HL-60 (cell line): Measurements from ENCODE around the gene SNX2.

ENCODE experiments used
- DNase-seq, 2 experiments: peaks; one replicate each; pipeline ENCODE4 v3.0.0-alpha.2; 2010 to 2020; ENCODE audit warnings: low read depth in 1 of 2, low spot score in 1 of 2
- H3K27ac ChIP-seq: fragments of 250-450 bp; sonication (Bioruptor Pico); replicated peaks from 2 replicates; pipeline ENCODE4 v1.5.1; 2020; ENCODE audit warnings: mild to moderate bottlenecking, moderate library complexity
- H3K27me3 ChIP-seq: fragments of 250-450 bp; sonication (Bioruptor Pico); 2 replicates; pipeline ENCODE4 v1.5.1; 2021; ENCODE audit warnings: mild to moderate bottlenecking, moderate library complexity; ENCODE audit not compliant: insufficient read depth, poor library complexity, severe bottlenecking
- H3K4me3 ChIP-seq: replicated peaks from 2 replicates; pipeline ENCODE4 v1.5.1; 2011; ENCODE audit warnings: mild to moderate bottlenecking, control low read depth, low read length; ENCODE audit not compliant: insufficient read depth
- GABPA ChIP-seq: IDR thresholded peaks from 2 replicates; pipeline ENCODE4 v1.6.1; 2012; ENCODE audit warnings: low read depth
- POLR2AphosphoS5 ChIP-seq: IDR thresholded peaks from 2 replicates; pipeline ENCODE4 v1.6.1; 2012; ENCODE audit warnings: low read depth
- SPI1 ChIP-seq: IDR thresholded peaks from 2 replicates; pipeline ENCODE4 v1.6.1; 2012; ENCODE audit warnings: low read depth, mild to moderate bottlenecking, borderline replicate concordance
- TF ChIP-seq, protein P1 (sequence below): IDR thresholded peaks from one replicate; pipeline ENCODE4 v1.5.1; 2011; ENCODE audit warnings: low read length, control low read depth, inconsistent platforms; ENCODE audit not compliant: insufficient read depth
- TF ChIP-seq, protein P2 (sequence below): IDR thresholded peaks from 2 replicates; pipeline ENCODE4 v1.6.1; 2012; ENCODE audit warnings: low read depth; ENCODE audit not compliant: insufficient replicate concordance

SNX2 gene

DNA sequence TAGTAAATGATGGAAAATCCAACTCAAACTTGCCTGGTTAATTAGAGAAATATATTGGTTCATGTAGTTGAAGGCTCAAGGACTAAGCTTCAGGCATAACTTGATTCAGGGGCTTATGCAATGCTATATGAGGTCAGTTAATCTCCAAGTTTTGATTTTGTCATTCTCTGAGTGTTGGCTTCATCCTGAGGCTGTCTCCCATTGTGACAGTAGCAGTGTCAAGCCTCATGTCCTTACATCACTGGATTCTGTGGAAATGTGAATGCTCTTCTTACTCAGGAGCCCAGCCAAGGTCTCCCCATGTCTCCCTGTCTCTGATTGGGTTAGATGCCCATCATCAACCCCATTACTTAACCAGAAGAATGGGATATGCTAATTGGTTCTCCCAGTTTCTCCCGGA is 44.4 kb upstream of the SNX2 start:
- H3K27ac ChIP-seq, result no peak overlapping the region
- no peak for DNase-seq
- TF ChIP-seq POLR2AphosphoS5, result no peak
- no peak for TF ChIP-seq GABPA
- TF ChIP-seq, protein P1, sequence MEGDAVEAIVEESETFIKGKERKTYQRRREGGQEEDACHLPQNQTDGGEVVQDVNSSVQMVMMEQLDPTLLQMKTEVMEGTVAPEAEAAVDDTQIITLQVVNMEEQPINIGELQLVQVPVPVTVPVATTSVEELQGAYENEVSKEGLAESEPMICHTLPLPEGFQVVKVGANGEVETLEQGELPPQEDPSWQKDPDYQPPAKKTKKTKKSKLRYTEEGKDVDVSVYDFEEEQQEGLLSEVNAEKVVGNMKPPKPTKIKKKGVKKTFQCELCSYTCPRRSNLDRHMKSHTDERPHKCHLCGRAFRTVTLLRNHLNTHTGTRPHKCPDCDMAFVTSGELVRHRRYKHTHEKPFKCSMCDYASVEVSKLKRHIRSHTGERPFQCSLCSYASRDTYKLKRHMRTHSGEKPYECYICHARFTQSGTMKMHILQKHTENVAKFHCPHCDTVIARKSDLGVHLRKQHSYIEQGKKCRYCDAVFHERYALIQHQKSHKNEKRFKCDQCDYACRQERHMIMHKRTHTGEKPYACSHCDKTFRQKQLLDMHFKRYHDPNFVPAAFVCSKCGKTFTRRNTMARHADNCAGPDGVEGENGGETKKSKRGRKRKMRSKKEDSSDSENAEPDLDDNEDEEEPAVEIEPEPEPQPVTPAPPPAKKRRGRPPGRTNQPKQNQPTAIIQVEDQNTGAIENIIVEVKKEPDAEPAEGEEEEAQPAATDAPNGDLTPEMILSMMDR, result no peak
- TF ChIP-seq SPI1, result no peak
- TF ChIP-seq, protein P2, sequence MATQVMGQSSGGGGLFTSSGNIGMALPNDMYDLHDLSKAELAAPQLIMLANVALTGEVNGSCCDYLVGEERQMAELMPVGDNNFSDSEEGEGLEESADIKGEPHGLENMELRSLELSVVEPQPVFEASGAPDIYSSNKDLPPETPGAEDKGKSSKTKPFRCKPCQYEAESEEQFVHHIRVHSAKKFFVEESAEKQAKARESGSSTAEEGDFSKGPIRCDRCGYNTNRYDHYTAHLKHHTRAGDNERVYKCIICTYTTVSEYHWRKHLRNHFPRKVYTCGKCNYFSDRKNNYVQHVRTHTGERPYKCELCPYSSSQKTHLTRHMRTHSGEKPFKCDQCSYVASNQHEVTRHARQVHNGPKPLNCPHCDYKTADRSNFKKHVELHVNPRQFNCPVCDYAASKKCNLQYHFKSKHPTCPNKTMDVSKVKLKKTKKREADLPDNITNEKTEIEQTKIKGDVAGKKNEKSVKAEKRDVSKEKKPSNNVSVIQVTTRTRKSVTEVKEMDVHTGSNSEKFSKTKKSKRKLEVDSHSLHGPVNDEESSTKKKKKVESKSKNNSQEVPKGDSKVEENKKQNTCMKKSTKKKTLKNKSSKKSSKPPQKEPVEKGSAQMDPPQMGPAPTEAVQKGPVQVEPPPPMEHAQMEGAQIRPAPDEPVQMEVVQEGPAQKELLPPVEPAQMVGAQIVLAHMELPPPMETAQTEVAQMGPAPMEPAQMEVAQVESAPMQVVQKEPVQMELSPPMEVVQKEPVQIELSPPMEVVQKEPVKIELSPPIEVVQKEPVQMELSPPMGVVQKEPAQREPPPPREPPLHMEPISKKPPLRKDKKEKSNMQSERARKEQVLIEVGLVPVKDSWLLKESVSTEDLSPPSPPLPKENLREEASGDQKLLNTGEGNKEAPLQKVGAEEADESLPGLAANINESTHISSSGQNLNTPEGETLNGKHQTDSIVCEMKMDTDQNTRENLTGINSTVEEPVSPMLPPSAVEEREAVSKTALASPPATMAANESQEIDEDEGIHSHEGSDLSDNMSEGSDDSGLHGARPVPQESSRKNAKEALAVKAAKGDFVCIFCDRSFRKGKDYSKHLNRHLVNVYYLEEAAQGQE, result no peak
- H3K27me3 ChIP-seq, result no peaks in the 10 kb centered on the region
- H3K4me3 ChIP-seq, result no peak overlapping the region

DNA sequence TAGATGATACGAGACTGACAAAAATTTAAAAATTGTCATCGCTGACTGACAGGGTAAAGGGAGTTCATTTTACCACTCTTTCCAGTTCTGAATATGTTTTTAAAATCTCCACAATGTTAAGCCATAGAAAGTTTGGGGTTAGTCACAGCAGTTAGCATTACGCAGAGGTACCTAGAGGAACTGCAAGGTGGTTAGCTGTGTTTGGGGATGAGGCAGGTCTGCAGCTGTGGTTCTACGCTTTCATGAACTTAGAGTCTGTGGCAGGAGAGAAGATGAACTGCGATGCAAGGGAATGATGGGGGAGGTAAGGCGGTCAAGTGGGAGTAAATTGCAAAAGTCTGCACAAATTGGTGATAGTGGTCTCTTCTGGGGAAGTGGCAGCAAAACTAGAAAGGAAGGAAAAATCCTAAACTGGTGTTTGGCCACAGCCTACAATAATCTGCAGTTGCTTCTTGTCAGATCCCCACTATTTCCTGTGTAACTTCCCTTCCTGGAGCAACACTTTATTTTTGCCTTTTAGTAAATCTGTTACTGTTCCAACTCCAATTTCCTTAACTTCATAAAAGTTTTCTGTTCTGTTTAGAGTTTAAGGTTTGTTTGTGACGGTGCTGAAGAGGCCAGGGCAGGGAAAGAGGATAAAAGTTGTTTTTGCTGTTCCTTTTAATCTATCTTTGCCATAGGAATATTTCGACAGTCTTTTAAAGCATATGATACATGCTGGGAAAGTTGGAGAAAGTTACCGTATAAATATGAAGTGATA is 38.6 kb upstream of the SNX2 start:
- Histone ChIP-seq H3K27ac (no peak overlapping the region), H3K4me3 (no peak overlapping the region)
- DNase-seq, result no peak

DNA sequence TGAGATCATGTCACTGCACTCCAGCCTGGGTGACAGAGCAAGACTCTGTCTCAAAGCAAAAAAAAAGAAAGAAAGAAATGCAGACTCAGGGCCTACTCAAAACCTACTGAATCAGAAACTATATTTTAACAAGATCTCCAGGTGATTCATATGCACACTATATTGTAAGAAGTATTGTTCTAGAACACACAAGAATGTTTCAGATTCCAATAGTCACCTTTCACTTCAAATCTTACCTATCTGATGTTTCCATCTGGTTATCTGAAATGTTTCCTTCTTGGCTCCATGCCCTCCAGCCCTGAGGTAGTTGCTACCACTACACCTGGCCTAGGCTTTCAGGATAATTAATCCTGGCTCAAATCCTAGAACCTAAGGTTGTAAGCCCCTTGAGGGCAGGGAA is 36.8 kb upstream of the SNX2 start:
- Histone ChIP-seq H3K4me3 (no peak overlapping the region), H3K27ac (no peak overlapping the region), H3K27me3 (no peaks in the 10 kb centered on the region)
- DNase-seq, result no peak
- TF ChIP-seq GABPA (no peak), POLR2AphosphoS5 (no peak)
- TF ChIP-seq, protein P1, result no peak

More for the DNA sequence above, 38.6 kb upstream of the SNX2 start:
- no peak for TF ChIP-seq GABPA
- TF ChIP-seq POLR2AphosphoS5, result no peak
- TF ChIP-seq, protein P2, result no peak
- TF ChIP-seq, protein P1, result no peak
- no peak for TF ChIP-seq SPI1
- no peaks in the 10 kb centered on the region for H3K27me3 ChIP-seq

DNA sequence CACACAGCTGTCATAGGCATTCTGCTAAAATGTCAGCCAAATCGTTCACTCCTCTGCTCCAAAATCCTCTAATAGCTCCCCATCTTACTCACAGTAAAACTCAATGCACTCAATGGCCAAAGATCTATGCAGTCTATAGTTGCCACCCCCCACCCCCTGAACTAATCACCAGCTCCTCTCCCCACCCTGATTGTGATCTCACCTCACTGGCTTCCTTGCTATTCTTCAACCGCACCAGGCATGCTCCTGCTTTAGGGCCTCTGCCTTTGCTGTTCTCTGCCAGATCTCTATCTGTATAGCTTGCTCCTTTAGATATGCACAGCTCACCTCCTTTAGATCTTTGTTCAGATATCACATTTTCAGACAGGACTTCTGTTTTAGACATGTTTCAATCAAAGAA is 33.2 kb upstream of the SNX2 start:
- Histone ChIP-seq H3K4me3 (no peak overlapping the region), H3K27me3 (no peaks in the 10 kb centered on the region), H3K27ac (no peak overlapping the region)
- no peak for DNase-seq
- TF ChIP-seq GABPA (no peak), POLR2AphosphoS5 (no peak), SPI1 (no peak)
- TF ChIP-seq, protein P2, result no peak
- TF ChIP-seq, protein P1, result no peak
